Duodenal mucosa (tissue), 2 donors: ENCODE measurements around the gene AGK.
"Not testable (repeated sequence)": the region's sequence is repeated elsewhere in the genome, so short reads cannot be mapped to it uniquely, and the experiment has no call there.

Experiments
- H3K27ac ChIP-seq: one replicate; pipeline ENCODE4 v1.7.0; 2013; ENCODE audit warnings: low read depth, low read length
- H3K27me3 ChIP-seq, 2 donors: one replicate each; pipeline ENCODE4 v1.7.0; 2013; ENCODE audit warnings: low read length in 2 of 2, control low read depth in 1 of 2; ENCODE audit not compliant: insufficient read depth in 2 of 2, control insufficient read depth in 1 of 2
- H3K36me3 ChIP-seq, 2 donors: one replicate each; pipeline ENCODE4 v1.7.0; 2013; ENCODE audit warnings: low read length in 2 of 2, control low read depth in 1 of 2; ENCODE audit not compliant: insufficient read depth in 2 of 2, control insufficient read depth in 1 of 2
- H3K4me1 ChIP-seq, 2 donors: one replicate each; pipeline ENCODE4 v1.7.0; 2013; ENCODE audit warnings: low read length in 2 of 2, control low read depth in 1 of 2; ENCODE audit not compliant: insufficient read depth in 2 of 2, control insufficient read depth in 1 of 2
- H3K4me3 ChIP-seq, 2 donors: one replicate each; pipeline ENCODE4 v1.7.0; 2013; ENCODE audit warnings: low read length in 2 of 2, low read depth in 1 of 2
- H3K9ac ChIP-seq, 2 donors: one replicate each; pipeline ENCODE4 v1.7.0; 2013; ENCODE audit warnings: low read length in 2 of 2, low read depth in 1 of 2
- H3K9me3 ChIP-seq, 2 donors: one replicate each; pipeline ENCODE4 v1.7.0; 2013; ENCODE audit warnings: low read length in 2 of 2, control low read depth in 1 of 2; ENCODE audit not compliant: control insufficient read depth in 1 of 2

AGK gene

DNA sequence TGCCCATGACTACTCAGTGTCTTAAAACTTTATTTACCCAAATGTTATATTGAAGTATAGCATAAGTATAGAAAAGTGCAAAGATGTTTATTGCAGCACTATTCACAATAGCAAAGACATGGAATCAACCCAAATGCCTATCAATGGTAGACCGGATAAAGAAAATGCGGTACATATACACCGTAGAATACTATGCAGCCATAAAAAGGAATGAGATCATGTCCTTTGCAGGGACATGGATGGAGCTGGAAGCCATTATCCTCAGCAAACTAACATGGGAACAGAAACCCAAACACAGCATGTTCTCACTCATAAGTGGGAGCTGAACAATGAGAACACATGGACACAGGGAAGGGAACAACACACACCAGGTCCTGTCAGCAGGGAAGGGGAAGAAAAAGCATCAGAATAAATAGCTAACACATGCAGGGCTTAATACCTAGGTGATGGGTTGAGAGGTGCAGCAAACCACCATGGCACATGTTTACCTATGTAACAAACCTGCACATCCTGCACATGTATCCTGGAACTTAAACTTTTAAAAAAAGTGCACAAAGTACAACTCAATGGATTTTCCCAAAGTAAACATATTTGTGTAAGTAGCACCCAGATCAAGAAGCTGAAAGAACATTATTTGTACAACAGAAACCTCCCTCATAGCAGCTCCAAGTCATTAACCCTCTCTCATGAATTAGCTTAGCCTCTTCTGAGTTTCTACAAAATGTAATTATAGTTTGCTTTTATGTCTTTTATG is 138.0 kb downstream of the AGK start:
- H3K27ac ChIP-seq, H3K4me3 ChIP-seq, H3K9ac ChIP-seq, H3K4me1 ChIP-seq, H3K9me3 ChIP-seq, H3K27me3 ChIP-seq: not testable (repeated sequence)
- peaks cover 5 to 20% of the 10 kb centered on the region in 2 donors for H3K36me3 ChIP-seq

DNA sequence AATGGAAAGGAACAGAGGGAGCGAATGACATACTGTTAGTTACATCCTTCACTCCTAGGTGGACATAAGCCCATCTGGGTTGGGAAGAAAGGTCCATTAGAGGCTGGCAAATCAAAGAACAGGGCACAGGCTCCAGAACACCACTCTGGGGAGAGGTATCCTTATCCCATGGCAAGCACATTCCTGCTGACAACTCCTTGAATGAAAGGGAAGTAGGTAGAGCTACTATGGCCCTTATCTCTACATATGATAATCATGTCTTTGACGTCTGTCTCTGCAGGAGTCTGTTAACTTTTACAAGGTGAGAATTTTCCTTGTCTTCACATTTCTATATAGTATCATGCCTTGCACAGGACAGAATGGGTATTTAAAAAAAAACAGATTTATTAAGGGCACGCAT is 140.3 kb downstream of the AGK start:
- H3K36me3 ChIP-seq: peaks cover 0 to under 1% of the 10 kb centered on the region in 2 donors
- H3K9ac ChIP-seq: no peak overlapping the region
- no peaks in the 10 kb centered on the region for H3K27me3 ChIP-seq
- H3K9me3 ChIP-seq: no peaks in the 10 kb centered on the region
- H3K4me3 ChIP-seq: no peak overlapping the region
- H3K27ac ChIP-seq: no peak overlapping the region
- H3K4me1 ChIP-seq: peaks cover 8 to 10% of the 10 kb centered on the region in 2 donors

DNA sequence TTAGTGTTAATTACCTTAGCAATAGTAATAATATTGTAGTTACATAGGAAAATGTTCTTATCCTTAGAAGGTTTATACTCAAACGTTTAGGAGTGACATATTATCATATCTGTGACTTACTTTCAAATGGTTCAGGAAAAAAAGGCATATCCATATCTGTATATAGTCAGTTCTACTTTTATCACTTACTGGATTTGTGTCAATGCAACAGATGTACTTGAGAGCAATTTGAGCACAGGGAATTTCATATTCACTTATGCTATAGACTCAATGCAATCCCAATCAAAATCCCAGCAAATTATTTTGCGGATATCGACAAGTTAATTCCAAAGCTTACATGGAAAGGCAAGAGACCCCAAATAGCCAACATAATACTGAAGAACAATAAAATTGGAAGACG is 140.8 kb downstream of the AGK start:
- Histone ChIP-seq H3K27me3 (no peaks in the 10 kb centered on the region), H3K4me1 (peaks cover 8 to 14% of the 10 kb centered on the region in 2 donors), H3K36me3 (no peaks in the 10 kb centered on the region), H3K9me3 (no peaks in the 10 kb centered on the region), H3K27ac (no peak overlapping the region), H3K9ac (no peak overlapping the region), H3K4me3 (no peak overlapping the region)

DNA sequence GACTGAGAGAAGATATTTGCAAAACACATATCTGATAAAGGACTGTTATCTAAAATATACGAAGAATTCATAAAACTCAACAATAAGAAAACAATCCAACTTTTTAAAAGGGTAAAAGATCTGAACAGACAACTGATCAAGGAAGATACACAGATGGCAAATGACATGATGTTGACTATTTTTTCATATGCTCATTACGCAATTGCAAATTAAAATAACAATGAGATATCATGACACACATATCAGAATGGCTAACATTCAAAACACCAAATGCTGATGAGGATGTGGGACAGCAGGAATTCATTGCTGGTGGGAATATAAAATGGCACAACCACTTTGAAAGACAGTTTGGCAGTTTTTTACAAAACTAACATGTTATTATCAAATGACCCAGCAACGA is 141.9 kb downstream of the AGK start:
- Histone ChIP-seq H3K36me3 (no peaks in the 10 kb centered on the region), H3K27me3 (no peaks in the 10 kb centered on the region), H3K4me1 (peaks cover 8 to 15% of the 10 kb centered on the region in 2 donors), H3K4me3 (no peak overlapping the region), H3K9ac (no peak overlapping the region), H3K27ac (no peak overlapping the region), H3K9me3 (no peaks in the 10 kb centered on the region)

DNA sequence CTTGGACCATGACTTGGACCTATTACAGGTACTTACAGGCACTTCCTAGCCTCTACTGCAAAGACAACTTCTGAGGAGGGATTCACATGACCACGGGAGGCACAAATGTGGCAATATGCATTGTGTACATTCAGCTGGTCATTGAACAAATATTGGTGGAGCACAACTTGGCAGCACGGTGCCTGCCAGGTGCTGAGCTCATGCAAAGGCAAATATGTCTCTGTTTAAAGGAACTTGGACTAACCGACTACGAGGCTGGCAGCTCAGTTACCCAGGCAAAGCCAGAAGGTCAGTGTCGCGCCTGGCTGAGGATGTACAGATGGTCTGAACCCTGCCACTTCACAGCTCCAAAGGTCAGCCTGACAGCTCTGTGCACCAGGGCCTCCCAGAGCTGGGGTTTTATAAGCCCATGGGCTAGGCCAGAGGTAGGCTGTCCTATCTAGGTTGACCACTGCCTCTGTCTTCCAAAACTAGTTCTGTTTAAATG is 144.6 kb downstream of the AGK start:
- H3K27me3 ChIP-seq: no peaks in the 10 kb centered on the region
- H3K9me3 ChIP-seq: no peaks in the 10 kb centered on the region
- H3K27ac ChIP-seq: no peak overlapping the region
- peaks cover 17 to 18% of the 10 kb centered on the region in 2 donors for H3K4me1 ChIP-seq
- no peak overlapping the region for H3K9ac ChIP-seq
- H3K4me3 ChIP-seq: no peak overlapping the region
- no peaks in the 10 kb centered on the region for H3K36me3 ChIP-seq

DNA sequence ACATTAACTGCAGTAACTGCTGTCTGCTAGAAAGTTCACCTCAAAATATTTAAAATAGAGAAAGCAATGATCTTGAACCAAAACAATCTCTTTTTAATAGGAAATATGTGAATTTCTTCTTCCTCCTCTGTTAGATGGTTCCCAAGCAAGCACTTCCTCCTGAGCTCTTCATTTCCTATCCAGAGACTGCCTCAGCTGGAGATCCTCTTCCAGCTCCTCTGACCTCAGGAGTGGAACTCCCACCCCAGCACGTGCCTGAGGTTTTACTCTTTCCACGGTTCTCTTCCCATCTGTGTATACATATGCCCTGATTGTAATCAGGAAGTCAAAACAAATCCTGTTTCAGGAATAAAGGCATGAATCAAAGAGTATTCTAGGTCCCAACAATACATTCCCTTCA is 145.1 kb downstream of the AGK start:
- Histone ChIP-seq H3K36me3 (no peaks in the 10 kb centered on the region), H3K4me1 (peaks cover 19% of the 10 kb centered on the region in 2 donors), H3K9ac (no peak overlapping the region), H3K27me3 (no peaks in the 10 kb centered on the region), H3K27ac (no peak overlapping the region), H3K4me3 (no peak overlapping the region), H3K9me3 (no peaks in the 10 kb centered on the region)

DNA sequence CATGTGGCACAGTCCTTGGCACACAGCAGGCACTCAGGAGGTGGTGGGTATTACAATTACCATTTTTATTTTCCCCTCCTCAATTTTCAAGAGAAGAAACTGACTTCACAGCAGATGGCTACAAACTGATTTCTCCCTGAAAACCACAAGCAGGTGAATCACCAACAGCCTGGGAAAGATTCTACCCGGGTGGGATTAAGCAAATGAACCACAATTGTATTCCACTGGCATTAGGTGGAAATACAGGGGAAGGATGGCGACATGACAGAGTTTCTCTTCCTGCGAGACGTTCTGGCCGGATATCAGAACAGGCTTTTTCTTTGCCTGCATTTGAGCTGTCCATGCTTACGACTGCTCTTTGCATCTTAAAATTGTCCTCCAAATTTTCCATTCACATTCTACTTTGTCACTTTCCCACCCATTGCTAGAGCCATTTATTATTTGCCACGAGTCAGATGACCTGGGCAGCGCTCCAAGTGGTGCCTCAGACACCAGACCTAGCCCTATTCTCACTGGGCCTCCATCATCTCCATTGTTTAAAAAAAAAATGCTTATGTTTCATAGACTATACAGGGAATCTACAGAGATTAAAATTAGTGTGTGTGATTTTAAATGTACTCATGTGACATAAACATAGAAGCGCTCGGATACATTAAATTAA is 146.1 kb downstream of the AGK start:
- Histone ChIP-seq H3K36me3 (no peaks in the 10 kb centered on the region), H3K9ac (no peak overlapping the region), H3K4me1 (peaks cover 19 to 21% of the 10 kb centered on the region in 2 donors), H3K9me3 (no peaks in the 10 kb centered on the region), H3K4me3 (no peak overlapping the region), H3K27me3 (no peaks in the 10 kb centered on the region), H3K27ac (no peak overlapping the region)

DNA sequence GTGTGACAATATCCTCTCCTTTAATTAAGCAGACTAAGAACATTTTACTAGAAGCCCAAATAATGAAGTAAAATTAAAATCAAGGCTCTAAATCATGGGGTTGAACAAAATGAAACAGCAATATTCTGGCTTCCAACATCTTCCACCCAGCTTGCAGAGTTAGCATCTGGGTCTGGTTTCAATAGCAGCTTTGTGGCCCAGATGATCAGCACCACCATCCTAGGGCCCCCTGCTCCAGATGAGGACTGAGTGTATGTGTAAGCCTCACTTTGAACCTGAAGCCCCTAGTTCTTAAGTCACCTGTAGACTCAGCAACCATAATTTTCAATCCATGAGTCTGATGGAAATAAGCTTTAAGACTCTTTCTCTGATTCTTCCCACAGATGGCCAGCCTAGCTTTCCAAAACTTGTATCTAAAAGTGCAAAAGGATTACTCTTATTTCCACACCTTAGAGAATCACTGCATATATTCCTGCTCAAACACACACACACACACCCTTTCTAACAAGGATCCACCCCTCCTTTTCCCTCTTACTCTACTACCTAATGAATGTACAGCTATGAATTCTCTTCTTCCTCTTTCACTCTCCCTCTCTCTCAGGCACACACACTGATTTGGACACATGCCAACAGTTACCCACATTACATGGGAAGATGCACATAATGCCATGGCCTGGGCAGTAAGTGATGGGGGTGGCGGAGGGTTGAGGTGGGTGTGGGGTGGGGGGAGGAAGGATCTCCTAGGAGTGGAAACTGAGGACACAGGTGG is 147.2 kb downstream of the AGK start:
- Histone ChIP-seq H3K4me1 (peaks cover 23 to 25% of the 10 kb centered on the region in 2 donors), H3K4me3 (no peak overlapping the region), H3K9me3 (no peaks in the 10 kb centered on the region), H3K9ac (no peak overlapping the region), H3K27ac (no peak overlapping the region), H3K36me3 (no peaks in the 10 kb centered on the region), H3K27me3 (no peaks in the 10 kb centered on the region)

DNA sequence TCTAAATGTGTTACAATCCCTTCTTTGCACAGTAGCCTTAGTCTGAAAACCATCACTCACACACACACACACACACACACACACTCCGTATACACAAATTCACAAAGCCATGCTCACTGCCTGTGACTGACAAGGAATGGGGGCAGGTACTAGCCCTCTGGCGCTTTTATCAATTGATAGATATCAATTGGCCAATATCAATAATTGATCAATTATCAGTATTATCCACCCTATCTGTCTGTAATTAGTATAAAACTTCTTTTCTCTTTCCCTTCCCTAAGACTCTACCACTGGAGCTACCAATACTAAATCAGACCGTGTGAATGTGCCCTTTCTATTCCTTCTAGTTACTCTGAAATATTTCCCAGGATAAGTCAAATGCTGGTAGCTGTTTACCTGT is 148.7 kb downstream of the AGK start:
- Histone ChIP-seq H3K27ac (no peak overlapping the region), H3K4me3 (no peak overlapping the region), H3K4me1 (peaks cover 27 to 34% of the 10 kb centered on the region in 2 donors), H3K36me3 (no peaks in the 10 kb centered on the region), H3K9ac (no peak overlapping the region), H3K27me3 (no peaks in the 10 kb centered on the region), H3K9me3 (no peaks in the 10 kb centered on the region)

DNA sequence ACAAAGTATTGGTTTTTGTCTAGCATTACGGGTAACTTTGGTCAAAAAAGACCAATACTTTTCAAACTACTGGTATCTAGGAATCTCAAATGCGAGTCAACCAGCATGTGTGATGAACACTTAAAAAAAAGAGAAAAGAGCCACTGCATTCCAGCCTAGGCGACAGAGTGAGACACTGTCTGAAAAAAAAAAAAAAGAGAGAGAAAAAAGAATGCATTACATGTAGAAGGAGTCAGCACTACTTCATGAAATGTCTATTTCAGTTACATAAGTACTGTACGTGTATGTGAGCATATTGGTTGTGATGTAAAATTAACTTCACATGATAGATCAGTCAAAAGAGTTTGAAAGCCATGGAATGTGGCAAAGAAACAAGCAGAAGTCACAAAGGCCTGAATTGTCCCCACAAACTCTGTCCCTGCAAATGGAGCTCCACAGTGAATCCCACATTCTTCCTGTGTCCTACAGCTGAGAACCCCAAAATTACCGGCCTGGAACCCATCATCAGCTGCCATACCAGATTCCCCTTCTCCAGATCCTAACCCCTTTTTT is 149.2 kb downstream of the AGK start:
- Histone ChIP-seq H3K36me3 (no peaks in the 10 kb centered on the region), H3K4me3 (peak overlapping the region; percentile 60 to 67), H3K27me3 (no peaks in the 10 kb centered on the region), H3K9ac (peak overlapping the region; percentile 30 to 45), H3K9me3 (no peaks in the 10 kb centered on the region), H3K27ac (no peak overlapping the region), H3K4me1 (peaks cover 27 to 34% of the 10 kb centered on the region in 2 donors)
